Suppressor macrophage treated with lipopolysaccharide for 4 hours (primary cell): ENCODE results near the gene TMTC2.

ENCODE experiments used
- DNase-seq: peaks from one replicate; pipeline ENCODE4 v3.0.0-alpha.2; 2020

TMTC2 gene

DNA sequence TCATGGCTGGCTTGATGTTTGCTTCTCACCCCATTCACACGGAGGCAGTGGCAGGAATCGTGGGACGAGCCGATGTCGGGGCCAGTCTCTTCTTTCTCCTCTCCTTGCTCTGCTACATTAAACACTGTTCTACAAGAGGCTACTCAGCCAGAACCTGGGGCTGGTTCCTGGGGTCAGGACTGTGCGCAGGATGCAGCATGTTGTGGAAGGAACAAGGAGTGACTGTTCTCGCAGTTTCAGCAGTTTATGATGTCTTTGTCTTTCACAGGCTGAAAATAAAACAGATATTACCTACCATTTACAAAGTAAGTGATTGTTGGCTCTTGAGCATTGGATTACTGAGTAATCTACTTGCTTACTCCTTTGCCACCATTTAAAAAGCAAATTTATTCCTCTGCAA is 170.6 kb downstream of the TMTC2 start:
- DNase-seq: no peak

DNA sequence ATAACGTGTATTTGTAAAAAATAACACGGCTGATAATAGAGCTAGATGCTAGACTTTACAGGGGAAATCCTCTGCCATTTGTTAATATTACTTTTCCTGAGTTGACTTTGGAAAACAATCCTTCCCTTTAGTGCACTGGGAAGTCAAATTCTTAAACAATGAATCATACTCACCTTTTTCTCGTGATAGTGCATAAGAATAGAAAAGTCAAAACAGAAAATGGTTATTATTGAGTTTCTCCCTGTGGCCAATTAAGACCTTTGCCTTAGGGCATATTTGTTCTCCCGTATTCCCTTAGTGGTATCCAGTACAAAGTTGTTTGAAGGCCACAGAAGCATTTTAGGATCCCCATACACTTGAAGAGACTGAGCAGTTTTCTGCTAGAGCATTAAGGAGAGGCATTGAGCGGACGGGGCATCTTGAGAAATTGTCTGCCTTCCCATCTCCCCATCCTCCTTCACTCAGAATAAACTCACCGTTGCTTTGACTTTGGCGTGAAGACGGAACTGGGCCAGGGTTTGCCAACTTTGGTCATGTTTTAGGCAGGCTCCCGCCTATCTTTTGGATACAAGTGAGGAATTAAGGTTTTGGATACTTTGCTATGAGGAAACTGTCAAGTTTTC is 171.3 kb downstream of the TMTC2 start:
- no peak for DNase-seq

DNA sequence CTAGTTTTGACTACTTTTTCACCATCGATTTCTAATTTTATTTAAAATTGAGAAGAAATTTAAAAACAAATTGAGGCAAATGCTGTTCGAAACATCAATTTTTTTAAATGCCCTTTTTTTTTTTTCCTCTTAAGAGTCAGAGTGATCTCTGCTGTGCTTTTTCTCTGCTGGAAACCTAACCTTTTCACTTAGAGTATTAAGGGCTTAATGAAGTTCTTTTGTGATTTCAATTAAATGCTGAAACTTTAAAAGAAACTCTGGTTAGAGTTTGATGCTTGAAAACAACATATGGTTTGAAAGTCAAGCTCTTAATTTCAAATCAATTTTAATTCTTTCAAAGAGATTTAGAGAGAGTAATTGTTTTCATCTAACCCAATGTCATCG is 171.8 kb downstream of the TMTC2 start:
- DNase-seq: no peak

DNA sequence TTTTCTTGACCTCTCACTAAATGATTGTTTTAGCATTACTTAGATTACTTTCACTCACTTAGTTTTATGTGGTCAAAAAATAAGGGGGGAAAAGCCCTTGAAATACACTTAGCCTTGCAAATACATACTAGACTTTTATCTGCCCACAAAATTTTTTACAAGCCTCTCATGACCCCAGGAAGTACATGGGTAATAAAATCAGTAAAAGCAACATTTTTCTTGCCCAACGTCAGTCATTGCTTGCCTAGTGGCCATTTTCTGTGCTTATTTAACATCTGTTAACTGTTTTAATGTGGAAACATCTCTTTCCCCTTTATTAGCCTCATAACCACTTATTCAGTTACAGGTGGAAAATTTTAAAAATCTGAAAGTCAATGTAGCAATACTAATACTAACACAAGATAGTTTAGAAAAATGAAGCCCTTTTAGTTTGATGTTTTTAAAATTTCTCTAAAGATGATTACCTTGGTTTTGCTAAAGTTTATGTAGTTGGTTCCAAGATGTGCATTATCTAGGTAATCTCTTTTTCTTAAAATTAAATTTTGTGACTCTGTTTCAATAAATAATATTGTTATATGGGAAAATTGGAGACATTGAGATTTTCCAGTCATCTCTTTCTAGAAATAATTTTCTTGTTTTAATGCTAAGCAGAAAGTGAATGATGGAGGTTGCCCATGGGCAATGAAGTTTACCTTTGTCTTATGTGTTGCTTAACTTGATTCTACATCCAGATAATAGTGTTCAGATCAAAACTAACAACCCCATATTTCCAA is 175.5 kb downstream of the TMTC2 start:
- DNase-seq: no peak

DNA sequence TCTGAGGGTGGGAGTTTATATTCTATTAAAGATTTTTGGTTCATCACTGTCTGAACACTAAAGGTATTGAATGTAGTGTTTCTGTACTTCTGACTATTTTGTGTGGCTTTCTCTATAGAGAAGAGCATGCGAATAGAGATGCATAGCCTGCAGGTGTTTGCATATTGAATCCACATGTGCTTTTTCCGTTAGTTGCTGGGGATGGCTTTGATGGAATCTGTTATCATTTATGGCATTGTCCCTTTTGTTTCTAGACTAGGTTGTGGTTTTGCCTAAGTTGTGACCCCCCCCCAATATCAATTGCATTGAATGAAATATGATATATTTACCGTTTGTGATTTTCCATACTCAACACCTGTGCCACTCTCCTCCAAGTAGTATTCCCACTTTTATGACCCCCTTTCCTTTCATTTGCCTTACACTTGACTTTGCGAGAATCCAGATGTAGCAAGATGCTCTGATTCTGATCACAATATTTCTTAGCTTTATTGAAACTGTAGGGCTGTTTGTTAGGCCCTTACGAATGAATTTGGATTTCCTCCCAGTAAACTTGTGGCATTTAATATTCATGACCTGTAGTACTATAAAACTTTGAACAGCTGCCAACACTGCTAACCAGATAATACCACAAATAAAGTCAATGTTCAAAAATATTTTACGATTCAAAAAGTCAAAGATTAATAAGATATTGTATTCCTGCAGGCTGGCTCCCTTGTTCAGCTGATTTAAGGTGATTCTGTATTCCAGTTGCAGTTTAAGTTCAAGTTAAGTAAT is 176.4 kb downstream of the TMTC2 start:
- DNase-seq: no peak

DNA sequence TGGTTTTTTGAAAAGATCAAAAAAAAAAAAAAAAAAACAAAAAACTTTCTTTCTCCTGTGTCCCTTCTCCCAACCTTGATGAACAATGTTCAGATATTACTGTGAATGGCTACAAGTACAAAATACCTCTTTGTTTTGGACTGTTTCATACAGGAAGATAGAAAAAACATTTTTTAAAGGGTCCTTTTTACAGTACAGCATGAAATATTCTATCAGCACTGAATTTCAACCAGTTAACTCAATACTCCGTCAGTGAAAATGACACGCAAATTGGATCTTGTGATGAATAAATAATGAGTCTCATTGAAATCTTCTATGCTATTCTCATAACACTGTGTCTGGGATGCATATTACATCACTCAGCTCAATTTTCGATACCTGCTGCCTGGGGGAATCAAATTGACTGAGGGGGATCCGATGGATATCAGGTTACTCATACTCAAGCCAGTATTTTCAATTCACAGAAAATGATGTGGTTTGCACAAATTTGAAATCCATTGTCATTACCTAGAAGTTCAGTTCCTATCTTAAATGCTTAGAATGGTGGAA is 179.6 kb downstream of the TMTC2 start:
- DNase-seq: no peak

DNA sequence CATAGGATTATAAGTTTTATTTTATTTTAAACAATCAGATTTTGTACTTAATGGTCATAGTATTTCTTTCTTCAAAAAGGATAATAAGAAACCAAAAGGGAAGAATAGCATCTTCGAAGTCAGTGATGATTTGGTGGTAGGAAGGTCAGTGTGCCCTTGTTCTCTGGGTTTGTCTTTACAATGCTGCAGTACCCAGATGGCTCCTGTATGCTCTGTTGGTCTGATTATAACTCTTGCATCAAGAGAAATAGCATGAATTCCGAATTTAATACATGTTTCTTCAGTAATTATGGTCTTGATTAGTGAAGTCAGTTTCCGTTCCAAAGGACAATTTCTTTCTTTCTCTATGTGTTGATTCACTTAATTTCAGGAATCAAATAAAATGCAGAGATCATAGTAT is 180.2 kb downstream of the TMTC2 start:
- no peak for DNase-seq

DNA sequence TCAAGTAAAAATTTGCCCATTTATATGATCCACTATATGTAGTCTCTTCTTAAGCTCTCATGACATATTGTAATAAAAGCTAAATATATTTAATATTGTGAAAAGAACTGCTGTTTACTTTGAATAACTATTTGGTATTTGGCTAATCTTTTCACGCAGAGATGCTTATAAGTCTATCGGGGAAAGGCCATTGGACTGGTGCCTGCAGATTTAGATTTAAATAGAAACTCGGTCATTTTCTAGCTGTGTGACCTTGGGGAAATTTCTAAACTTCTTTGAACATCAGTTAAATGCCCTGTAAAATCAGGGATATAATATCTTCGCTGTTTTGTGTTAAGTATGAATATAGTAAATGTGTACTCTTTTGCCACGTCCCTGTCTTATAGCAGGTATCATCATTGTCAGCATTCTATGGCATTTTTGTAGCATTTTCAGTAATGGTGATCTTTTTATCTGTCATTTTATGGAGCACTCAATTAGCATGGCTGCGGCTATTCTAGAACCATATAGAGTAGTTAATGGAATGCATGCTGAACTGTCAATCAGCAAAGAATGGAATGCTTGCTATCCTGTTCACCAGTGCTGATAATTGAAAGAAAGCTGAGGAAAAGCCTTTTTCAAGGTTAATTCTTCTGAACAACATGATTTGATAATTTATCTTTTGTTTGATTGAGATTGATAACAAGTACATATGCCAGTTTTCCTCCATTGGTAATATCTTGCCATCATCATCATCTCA is 181.2 kb downstream of the TMTC2 start:
- DNase-seq: no peak

DNA sequence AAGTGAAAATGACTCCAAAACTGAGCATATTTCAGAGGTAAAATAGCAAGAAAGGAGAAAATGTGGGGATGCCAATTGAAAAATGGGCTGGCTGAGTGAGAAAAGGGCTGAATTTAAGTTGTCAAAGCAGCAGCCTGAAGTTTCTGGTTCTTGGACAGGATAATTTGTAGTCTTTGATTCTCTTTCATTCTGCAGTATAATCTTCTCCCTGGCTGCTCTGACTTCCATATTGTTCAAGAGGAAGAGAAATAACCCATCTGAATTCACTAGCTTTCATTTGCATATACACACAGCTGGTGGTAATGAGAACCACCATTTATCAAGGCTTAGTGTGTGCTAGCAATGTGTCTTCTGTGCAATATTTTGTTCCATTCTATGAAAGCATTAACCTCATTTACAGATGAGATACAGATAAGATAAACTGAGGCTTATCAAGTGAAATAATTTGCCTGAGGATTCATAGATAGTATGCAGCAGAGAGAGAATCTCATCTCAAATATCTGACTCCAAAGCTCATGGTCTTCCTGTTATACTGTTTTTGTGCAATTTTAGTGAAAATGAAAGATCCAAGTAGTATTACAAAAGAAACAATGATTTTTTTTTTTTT is 184.2 kb downstream of the TMTC2 start:
- no peak for DNase-seq

DNA sequence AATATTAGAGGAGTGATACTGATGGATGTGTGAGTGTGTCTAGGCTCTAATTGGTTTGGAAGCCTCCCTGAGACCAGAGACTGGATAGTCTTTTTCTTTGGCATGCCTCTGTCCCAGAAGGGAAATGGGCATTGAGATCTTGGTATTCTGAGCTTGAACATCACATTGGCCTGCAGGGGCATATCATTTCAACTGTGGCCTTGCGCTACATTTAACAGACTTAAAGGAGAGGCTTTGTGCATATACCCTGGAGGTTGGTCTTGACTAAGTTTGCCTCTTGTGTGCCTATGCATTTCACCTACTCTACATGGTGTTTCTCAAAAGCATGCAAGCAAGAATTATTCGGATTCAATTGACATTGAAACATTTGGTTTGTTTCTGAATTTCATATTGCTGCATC is 185.4 kb downstream of the TMTC2 start:
- no peak for DNase-seq

DNA sequence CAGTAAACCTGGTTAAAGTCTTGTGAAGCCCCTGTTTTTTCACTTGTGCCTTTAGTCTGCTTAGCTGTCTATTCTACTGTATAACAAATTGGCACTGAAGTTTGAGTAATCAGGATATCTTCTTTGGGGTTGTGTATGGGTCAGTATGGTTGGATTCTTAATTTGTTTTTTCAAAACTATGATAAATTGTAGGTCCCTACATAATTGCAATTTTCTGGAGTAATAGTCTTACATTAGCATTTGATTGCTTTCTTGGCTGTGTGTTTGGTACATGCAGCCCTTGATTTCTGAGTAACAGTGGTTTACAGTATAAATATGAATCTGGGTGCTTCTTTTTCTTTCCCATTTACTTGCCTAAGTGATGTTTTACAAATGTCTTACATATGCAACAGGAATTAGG is 186.6 kb downstream of the TMTC2 start:
- DNase-seq: no peak

DNA sequence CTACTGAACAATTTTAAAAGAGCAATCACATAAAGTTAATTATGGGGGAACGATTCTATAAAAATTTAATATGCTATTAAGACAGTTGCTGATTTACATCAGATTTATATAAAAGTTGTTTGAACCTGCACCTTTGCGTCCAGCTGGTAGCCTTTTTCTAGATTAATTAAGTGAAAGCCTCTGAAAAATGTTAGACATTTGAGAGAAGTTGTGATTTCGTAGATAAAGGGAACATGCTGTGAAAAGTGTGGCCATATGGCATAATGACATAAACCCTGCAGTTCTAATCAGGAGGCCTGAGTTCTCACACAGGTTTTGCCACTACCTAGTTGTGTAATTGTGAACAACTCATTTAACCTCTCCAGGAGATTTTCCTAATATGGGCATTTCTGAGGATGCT is 187.2 kb downstream of the TMTC2 start:
- DNase-seq: no peak

DNA sequence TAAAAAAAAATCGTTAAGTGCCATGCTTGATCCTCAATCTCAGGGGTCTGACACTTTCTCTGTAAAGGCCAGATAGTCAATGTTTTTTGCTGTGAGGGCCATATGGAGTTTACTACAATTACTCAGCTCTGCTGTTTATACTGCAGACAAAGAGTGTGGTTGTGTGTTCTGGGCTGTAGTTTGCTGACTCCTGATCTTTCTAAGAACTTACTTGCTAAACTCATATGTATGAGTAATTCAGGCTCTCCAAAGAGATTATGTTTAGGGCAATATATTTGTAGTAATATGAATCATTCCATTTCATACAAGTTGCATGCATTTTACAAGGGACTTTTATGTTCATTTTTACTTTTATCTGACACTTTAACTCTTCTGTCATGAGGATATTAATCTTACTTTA is 188.2 kb downstream of the TMTC2 start:
- peak; percentile 27 for DNase-seq

DNA sequence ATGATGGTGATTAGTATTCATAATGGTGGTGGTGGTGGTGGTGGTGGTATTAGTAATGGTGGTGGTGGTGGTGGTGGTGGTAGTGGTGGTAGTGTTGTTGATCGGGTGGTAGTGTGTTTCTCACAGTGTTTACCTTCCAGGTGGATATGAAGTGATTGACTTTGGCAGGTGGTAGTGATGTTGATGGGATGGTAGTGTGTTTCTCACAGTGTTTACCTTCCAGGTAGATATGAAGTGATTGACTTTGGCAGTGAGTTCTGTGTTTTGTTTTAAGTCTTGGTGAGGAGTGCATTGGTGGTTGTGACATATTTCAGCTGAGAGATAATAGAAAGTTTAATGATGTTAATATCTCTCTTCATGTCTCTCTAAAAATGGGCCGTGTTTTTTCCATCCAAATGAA is 189.4 kb downstream of the TMTC2 start:
- no peak for DNase-seq

DNA sequence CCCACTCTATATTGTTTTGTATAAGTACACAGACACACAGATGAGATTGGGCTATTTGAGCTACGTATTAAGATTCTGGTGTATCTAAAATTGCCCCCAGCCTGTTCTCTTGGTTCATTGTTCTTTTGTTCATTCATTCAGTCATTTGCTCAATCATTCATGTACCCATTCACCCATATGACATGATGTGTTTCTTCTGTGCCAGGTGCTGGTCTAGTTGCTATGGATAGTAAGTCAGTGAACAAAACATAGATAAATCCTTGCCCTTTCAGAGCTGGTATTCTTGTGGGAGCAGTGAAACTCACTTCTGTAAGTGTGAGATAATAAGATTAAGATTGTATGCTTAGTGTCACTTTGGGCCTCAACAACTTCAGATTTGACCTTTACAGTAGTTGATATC is 191.3 kb downstream of the TMTC2 start:
- no peak for DNase-seq

DNA sequence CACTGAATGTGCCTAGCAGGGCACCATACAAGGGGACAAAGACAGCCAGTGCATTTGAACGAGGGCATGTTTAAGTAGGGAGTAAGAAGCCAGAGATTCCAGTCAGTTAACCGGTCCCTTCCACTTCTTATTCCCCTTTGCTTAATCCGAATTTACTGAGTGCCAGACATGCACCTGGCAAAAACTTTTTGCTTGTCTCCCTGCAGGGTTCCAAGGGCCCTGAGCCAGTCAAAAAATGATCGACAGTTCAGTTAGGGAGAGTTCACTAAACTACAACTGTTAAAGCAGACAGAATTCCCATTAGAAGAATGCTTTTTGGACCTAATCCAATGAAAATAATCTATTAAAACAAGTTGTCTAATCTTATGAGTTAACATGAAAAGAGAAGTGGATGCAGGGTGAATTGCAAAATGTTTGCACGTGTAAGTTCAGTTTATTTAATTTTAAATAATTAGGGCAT is 193.8 kb downstream of the TMTC2 start:
- DNase-seq: no peak

DNA sequence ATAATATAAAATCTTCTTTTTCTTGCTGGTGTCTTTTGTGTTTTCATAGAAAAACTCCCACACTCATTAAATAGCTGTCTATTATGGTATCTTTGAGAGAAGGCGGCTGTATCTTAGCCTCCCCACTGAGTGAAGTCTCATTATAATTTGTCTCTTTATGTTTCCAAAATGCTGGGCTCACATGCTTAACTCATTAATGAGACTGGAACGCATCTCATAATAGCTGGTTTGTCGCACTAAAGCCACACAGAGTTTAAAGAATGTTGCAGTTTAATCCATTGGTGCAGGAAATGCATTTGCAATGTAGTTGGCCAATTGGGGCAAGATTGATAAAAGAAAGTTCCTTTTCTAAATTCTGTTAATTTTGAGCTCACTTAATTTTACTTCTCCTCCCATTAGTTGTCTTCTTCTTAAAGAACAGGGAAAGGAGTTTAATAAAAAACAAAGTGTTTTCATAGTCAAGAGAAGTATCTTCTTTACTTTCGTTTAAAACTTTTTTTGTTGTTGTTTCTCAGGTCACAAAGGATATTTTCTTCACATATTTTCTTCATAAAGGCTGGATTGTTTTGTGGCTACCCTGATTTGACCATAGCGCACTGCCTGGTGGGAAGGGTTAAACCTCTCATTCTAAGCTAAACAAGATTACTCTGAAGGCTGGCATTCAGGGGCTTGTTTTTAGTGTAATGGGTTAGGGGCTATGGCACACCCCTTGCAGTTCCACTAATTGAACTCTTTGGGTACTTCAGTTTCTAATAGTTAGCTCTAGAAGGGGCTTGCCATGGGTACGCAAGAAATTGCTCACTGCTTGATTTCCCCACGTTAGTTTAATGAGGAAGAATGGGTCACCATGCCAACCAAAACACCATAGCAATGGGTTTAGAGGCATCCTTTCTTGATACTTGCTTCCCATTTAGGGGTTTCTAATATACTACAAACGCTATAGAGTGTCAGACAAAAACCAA is 197.0 kb downstream of the TMTC2 start:
- no peak for DNase-seq

DNA sequence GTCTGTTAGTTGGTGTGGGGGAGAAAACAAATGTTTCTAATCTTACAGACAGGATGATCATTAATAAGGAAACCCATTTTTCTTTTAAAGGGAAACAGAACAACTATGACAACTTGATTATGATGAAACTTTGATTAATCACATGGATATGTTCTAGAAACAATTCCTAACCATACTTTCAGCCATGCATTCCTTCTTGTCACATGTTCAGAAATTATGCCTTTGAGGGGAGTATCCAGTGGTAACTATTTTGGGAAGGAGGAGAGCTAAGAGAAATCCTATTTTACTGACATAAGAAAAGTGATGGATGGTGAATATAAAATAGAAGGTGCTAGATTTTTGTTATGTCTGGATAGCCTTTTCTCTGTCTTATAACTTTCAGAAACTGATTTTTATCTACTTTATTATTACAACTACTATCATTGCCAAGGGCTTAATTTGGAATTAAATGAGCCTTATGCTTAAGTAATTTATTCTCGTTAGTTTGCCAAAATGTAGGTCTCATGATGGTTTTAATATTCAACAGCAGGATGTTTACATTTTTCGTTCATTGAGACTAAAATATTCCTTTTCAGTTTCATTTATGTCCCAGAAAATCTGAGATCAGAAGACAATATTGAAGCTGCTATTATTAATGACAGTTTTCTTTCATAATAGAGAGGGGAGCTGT is 200.1 kb downstream of the TMTC2 start:
- DNase-seq: no peak

DNA sequence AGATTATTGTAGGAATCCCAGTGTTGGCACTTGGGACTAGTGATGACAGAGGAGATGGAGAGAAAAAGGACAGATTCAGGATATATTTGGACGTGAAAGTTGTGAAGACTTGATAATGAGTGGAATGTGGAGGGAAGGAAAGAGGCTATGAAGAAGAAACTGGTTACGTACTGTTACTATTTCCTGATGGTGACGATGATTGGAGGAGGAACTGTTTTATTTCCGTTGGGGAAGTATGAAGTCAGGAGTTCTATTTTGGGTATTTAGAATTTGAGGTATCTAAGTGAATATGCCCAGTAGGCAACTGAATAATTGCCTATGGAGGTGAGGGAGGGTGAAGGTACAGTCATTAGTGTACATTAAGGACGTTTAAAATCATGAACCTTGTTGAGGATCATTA is 207.2 kb downstream of the TMTC2 start:
- no peak for DNase-seq

DNA sequence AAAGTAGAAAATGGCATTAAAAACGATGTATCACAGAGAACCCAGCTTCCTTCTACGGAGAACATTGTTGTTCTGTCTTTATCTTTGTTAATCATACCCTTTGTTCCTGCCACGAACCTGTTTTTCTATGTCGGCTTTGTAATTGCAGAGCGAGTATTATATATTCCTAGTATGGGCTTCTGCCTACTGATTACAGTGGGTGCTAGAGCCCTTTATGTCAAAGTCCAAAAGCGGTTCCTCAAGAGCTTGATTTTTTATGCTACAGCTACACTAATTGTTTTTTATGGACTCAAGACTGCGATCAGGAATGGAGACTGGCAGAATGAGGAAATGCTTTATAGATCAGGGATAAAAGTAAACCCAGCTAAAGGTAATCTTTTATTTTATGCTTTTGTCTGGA is 209.6 kb downstream of the TMTC2 start:
- no peak for DNase-seq

DNA sequence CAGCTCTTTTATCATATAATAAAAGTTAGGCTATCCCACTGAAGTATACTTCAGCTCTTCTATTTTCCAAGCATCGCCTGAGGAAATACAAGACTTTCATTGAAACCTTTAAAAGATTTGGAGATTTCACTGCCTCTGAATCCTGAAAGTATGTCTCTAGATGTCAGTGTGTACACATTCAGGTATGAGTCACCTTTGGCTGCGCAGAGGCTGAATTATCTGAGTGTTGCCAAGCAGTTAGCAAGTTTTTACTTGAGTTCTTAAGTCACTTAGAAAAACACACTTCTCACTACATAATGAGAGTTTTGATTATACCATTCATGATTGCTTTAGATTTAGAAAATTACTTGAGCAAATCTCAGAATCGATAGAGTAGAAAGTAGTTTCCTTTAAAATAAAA is 210.3 kb downstream of the TMTC2 start:
- DNase-seq: no peak
